Measurements from ENCODE around the gene FGD2. TPM values are rescaled to one million over a fixed set of nuclear protein-coding genes. Genes with fewer than 3 reads are reported as not detected.

Gene FGD2
- total and polyA plus RNA-seq, 9 of the 15 experiments (the other 6 are each of a cell fraction or from before 2014, with no cell fraction given): 0.09 TPM; not detected in 8

DNA sequence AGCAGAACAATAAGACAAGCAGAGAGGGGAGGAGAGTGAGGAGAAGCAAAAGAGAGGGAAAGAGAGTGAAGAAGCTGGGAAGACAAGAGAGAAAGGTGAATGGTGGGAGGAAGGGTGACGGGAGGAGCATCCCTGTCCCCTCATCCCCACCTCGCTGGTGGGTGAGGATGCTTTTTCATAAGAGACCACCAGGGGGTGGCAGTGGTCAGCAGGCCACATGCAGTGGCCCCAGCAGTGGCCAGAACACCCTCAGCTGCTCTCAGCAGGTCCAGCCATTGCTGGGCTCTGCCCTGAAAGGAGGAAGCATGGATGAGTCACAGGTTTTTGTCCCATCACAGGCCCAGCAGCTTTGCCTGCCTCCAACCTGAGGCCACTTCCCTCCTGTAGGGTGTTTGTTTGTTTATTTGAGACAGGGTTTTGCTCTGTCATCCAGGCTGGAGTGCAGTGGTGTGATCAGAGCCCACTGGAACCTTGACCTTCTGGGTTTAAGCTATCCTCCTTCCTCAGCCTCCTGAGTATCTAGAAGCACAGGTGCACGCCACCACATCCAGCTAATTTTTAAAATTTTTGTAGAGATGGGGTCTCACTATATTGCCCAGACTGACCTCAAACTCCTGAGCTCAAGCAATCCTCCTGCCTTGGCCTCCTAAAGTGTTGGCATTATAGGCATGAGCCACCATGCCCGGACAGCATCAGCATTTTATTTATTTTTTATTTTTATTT, 24.0 kb downstream of the FGD2 start (continued):
- no peak for TF ChIP-seq ZNF445 (CRISPR knock-in tag; IDR thresholded peaks at IDR 0.05; ENCODE audit: low read depth)
- TF ChIP-seq MEIS2 (IDR thresholded peaks at IDR 0.05; ENCODE audit: partially characterized antibody): peak; percentile 43
- TF ChIP-seq RAD51 (IDR thresholded peaks at IDR 0.05; ENCODE audit: borderline replicate concordance, low read depth): peak; percentile 46
- peak; percentile 84 for TF ChIP-seq NUFIP1 (IDR thresholded peaks at IDR 0.05; ENCODE audit: partially characterized antibody)
- no peak for TF ChIP-seq ID3 (CRISPR knock-in tag; IDR thresholded peaks at IDR 0.05)
- TF ChIP-seq ID3 (tag; IDR thresholded peaks at IDR 0.05): peak; percentile 76; the same call in 1 of the 2 replicates
- peak; percentile 95 for TF ChIP-seq CC2D1A (IDR thresholded peaks at IDR 0.05)
- TF ChIP-seq SP2 (IDR thresholded peaks at IDR 0.05; ENCODE audit: extremely low read depth, low read depth, low read length, poor library complexity, severe bottlenecking): no peak
- peak; percentile 54; the same call in 1 of the 2 replicates for TF ChIP-seq ZBTB7A (IDR thresholded peaks at IDR 0.05; ENCODE audit: borderline replicate concordance, control insufficient read depth, low read depth, low read length)
- TF ChIP-seq ZNF41 (CRISPR knock-in tag; conservative IDR thresholded peaks at IDR 0.05): 0 out of 2 replicates have a peak, but pooled peaks have one; percentile 5
- TF ChIP-seq MTA2 (IDR thresholded peaks at IDR 0.05; ENCODE audit: low read depth): 0 out of 2 replicates have a peak, but pooled peaks have one; percentile 24
- no peak for TF ChIP-seq ILK (tag; IDR thresholded peaks at IDR 0.05; ENCODE audit: borderline replicate concordance, low read depth)
- peak; percentile 85 for TF ChIP-seq HMGN3 (IDR thresholded peaks at IDR 0.05; ENCODE audit: borderline replicate concordance, extremely low read depth, insufficient read length, low read depth, low read length)
- no peak for TF ChIP-seq FOXA1 (IDR thresholded peaks at IDR 0.05; ENCODE audit: borderline replicate concordance)
- TF ChIP-seq ATF6 (CRISPR knock-in tag; IDR thresholded peaks at IDR 0.05): peak; percentile 95
- TF ChIP-seq CUX1 (CRISPR knock-in tag; IDR thresholded peaks at IDR 0.05): no peak
- no peak for TF ChIP-seq HNRNPK (IDR thresholded peaks at IDR 0.05; ENCODE audit: low read depth, low read length, poor library complexity, severe bottlenecking)
- TF ChIP-seq ZNF780A (CRISPR knock-in tag; IDR thresholded peaks at IDR 0.05): no peak
